Glomerular endothelial cell (primary cell): ENCODE data around the gene TMEFF2. TPM values are rescaled to one million over a fixed set of nuclear protein-coding genes. Genes with fewer than 3 reads are reported as not detected.
A peak's percentile ranks its signal among the peaks of the same experiment; 100 is the strongest.

Experiments used
- DNase-seq: peaks from one replicate; pipeline ENCODE4 v3.0.0-alpha.2; 2011; ENCODE audit warnings: low read depth, low spot score; ENCODE audit errors: extremely low read depth
- total RNA-seq: library from RNA; depleted of rRNA; stranded (reverse); fragments of >200 nt; gene quantifications from 2 replicates; pipeline ENCODE4 v1.2.3, GENCODE V29; 2015

TMEFF2 gene, protein sequence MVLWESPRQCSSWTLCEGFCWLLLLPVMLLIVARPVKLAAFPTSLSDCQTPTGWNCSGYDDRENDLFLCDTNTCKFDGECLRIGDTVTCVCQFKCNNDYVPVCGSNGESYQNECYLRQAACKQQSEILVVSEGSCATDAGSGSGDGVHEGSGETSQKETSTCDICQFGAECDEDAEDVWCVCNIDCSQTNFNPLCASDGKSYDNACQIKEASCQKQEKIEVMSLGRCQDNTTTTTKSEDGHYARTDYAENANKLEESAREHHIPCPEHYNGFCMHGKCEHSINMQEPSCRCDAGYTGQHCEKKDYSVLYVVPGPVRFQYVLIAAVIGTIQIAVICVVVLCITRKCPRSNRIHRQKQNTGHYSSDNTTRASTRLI
- not detected in 2 replicates for total RNA-seq

DNA sequence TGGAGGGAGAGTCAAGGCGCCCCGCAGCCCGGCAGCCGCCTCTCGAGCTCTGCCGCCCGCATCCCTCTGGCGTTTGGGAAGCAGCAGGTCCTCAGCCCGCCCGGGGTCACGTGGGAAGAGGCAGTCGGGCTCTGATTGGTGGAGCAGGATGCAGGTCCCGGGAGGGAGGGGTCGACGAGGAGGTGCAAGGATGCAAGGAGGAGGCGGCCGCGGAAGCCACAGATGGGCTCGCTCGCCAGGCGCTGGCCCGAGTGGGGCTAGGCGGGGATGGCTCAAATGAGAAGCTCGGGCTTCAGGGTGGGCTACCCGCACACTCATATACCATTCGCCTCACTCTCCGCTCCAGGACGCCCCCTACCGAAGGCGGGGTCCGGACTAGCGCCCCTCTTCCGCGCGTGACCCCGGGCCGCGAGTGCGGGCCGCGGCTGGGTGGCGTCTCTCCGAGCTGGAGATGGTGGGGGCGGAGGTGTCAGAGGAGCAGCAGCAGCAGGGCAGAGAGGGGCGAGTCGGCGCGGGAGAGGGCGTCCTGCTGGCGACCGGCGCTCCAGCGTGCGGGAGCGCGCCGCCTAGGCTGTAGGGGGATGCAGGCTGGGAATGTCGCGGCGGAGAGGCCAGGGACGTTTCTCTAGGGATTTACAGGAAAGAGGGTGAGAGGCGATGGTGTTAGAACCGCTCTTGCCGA lies at the start of gene TMEFF2:
Gene TMEFF2 (minus strand): TSS at position 68 of the 682 bp plus-strand sequence. CDS start 409 bp downstream, outside the sequence.
- DNase-seq, result no peak

DNA sequence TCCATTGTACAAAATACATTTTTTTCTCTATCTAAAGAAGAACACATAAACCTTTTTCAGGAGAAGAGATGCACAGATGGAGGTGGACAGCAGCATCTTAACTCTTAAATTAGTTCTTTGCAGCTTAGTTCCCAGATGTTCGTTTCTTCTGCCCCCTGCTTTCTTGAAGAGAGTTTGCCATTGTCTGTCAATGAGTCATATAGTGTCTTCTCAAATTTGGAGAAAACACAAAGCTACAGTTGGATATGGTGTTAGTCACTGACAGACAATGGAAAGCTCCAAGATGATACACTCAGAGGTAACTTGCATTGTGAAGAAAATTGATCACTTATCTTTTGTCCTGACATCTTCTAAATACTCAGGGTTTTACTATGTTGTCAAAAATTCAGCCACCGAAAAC lies 48.8 kb upstream of the TMEFF2 start:
- no peak for DNase-seq

DNA sequence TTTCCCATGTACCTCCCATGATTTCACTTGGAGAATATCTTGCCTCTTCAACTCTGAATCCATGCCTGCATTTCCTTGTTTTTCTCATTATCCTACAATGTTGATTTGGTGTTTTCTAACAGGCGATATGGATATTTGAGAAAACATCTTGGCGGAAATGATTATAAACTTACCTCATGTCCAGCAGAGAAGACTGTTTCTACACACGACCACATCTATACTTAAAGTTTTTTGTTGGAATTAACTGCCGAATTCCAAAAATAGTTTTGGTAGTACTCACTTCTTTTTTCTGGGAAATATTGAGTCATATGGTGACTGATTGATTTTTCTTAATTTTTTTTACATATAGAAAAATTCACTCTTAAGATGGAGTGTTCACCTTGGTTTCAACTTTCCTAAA lies 41.4 kb upstream of the TMEFF2 start:
- DNase-seq, result no peak

DNA sequence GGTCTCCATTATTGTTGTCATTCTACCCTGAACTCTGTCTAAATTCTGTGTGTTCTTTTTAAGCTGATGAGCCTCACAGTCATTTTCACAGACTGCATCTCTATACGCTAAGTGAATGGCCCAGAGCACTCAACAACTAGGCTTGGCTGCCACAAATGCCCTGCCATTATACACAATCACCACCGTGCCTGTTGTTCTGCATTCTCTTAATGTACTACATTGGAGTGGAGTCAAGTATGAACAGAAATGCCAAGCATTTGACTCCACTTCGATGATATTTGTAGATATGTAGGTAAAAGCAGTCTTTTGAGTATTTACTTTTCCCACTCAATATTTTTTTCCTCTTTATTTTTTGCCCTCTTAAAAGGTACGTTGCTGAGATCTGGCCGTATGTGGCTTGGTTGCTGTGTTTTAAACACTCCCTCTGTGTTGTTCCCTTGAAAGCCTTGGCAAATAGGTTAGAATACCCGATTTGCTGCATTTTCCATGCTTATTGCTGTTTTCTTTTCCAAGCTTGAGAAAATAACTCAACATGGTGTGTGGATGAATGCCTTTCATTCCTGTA lies 36.2 kb upstream of the TMEFF2 start:
- DNase-seq, result no peak

DNA sequence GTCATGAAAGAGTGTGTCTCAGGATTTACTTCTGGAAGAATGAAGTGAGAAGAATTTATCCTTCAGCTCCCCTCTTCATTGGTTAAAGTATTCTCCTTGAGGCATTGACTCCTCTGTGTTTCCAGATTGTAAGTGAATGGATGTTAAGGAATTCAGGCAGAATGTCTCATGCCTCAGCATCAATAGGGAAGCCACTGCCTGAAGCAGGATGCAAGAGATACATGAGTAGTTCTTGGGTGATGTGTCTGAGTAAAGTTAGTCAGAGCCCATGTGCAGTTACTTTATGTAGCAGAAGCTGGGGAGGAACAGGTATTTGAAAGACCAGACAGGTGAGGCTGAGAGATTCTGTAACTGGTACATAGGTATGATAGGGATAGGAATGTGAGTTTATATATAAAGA lies 34.0 kb upstream of the TMEFF2 start:
- no peak for DNase-seq

DNA sequence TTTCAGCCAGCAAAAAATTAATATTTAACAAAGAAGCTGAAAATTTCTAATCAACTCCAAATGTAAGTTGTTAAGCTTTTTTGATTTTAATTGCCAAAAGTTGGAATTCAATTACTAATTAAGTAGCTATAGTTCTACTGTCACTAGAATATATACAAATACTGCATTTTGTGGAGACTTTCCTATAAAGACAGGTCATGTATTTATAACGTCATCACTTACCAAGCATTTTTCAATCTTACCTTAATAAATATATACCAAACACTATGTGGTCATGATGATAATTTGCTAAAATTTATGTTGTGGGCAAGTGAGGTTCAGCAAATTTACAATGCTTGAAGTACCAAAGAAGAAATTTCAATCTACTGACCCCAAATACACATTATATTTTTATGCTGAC lies 24.2 kb upstream of the TMEFF2 start:
- no peak for DNase-seq

DNA sequence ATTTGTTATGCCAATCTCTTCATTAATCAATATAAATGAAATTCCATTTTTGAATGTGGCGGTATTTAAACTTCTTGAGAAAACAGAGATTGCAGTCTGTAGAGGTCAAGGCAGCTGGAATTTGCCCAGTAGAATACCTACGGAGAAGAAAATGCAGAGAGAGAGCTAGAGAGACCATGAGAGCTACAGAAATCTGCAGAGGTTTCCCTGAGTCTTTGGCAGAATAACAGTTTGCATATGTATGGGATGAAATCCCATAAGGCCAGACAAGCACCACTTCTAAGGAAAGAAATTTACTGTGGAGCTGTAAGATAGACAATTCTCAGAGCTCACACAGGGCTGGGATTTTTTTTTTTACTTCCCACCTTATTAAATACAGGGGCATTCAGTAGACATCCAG lies 23.6 kb upstream of the TMEFF2 start:
- no peak for DNase-seq

DNA sequence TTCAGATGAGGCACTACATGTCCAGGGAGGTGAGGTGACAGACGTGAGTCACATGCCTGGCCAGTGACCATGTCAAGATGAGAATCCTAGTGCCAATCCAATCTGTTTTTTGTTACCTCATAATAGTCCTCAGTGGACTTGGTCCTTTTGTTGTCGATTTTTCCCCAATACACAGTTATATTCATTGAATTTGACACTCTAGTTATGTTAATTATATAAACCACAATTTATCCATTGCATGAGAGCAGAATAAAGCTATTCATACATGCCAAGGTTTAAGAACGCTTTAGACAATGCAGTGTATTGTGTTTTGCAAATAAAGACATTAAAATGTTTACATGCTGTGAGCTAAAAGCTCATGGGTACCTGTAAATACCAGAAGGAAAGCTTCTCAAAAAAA lies 21.6 kb upstream of the TMEFF2 start:
- no peak for DNase-seq

DNA sequence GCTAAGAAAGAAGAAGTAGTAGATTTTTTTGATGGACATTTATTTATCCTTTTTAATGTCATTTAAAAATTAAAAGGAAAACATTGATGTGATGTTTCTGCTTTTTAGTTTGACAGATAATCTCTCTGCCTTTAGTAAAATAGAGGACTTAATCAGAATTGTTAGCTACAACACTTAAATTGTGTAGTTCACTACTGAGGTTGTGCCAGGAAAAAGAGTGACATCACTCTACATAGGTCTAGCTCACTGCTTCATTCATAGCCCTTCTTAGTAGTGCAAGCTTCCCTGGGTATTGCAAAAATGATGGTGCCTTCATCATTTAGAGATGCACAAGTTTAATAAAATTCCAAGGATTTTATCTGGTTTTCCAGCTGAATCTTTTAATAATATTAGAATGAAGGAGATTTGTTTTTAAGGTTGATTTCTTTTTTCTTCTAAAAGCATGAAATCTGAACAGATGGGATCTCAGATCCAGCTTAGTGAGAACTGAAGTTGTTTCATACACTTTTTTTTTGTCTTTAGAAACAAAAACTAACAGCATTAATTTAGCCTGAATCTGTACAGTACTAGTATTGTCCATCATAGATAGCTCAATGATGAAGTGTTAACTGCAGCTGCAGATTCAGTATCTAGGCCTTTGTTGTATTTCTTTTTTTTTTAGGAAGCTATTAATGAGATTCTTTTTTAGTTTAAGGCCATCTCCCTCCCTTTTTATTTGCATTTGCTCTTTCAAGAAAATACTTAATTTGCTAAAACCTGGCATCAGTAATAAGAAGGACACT lies 20.6 kb upstream of the TMEFF2 start:
- DNase-seq, result no peak

DNA sequence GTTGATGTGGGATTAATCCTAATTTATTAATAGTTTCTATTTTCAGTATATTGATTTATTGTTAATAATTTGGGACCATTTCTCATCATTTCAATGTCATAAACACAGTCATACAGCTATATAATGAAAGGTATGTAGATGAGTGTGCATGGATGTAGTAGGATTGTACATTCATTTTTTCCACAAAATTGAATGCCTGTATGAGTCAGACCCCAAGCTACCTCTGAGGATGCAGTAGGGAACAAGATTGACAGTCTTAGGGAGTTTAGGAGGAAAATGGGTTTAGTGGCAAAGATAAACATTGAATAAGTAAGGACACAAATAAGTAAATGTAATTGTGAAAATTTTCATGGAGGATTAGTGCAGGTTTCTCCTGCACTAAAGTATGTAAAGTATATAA lies 14.1 kb upstream of the TMEFF2 start:
- DNase-seq, result no peak

DNA sequence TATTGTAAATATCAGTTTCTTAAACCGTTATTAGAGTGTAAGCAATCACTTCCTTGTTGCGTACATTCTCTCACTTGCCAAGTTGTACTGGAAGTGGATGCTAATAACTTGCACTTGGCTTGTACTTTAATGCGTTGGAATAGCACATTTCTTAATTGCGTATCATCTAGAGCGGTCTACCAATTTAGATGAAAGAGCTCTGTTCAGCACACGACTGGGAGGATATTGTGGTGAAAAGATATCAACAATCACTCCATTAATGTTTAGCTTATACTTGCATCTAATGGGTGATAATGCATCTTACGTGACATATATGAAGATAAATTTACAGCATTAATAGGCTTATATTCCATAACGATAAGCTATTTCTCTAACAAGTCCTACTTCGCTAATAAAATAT lies 11.7 kb upstream of the TMEFF2 start:
- no peak for DNase-seq

DNA sequence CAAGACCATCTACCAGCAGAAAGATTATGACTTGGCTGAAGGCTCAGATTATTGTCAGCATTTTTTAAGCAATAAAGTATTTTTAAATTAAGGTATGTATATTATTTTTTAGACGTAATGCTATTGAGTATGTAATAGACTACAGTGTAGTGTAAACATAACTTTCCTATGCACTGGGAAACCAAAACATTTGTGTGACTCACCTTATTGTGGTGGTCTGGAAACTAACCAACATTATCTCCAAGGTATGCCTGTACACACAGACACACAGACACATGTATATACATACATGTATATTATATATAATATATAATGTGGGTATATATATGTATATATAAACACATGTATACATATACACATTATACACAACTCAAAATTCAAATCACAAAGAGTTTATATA lies 9.1 kb upstream of the TMEFF2 start:
- DNase-seq, result no peak

DNA sequence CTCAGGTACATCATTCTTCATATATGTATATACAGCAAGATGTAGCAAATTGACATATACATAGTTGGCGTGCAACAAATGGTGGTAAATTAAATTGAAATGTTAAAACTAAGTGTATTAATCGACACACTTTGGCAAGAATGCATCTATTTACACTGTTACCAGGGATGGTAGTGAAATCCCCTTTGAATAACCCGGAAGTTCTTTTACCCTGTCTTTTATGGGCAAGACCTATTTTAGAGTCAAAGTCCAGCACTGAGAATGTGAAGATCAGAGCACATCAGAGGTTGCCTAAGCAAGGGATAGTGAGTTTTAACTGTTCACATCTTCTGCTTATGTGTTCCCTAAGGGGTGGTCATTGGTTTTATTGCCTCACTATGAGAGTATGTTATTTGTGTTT lies 7.6 kb upstream of the TMEFF2 start:
- no peak for DNase-seq

DNA sequence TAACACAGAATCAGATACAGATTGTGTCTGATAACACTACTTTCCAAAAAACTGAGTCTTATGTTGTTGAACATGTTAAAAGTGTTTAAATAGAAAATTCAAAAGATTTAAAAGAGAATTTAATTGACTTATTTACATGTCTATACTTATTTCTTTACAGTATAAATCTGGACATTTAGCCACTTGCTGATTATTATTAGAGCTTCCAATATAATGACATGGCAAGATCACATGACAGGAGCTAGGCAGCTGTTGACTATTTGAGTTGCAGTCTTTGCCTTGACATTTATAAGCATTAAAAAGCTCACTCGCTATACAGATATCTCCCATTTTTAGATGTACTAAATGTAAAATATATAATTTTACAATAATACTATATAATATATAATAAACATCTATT lies 6.4 kb upstream of the TMEFF2 start:
- DNase-seq, result no peak

DNA sequence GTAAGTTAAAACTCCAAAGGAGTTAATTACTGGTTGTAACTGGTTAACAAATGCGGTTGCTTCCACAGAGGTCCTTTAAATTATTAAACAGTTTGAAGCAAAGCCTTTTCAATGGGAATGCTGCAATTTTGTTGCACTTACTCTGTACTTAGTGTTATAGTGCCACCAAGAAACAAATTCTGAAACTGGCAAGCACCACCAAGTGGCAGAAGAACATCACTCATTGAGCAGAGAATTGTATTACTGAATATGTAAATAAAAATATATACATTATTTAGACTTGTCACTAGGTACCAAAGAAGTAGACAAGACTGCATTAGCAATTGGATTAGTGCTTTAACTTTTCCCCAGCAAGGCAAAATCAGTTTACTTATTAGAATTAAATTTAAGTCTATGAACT lies 2.6 kb upstream of the TMEFF2 start:
- DNase-seq, result no peak

DNA sequence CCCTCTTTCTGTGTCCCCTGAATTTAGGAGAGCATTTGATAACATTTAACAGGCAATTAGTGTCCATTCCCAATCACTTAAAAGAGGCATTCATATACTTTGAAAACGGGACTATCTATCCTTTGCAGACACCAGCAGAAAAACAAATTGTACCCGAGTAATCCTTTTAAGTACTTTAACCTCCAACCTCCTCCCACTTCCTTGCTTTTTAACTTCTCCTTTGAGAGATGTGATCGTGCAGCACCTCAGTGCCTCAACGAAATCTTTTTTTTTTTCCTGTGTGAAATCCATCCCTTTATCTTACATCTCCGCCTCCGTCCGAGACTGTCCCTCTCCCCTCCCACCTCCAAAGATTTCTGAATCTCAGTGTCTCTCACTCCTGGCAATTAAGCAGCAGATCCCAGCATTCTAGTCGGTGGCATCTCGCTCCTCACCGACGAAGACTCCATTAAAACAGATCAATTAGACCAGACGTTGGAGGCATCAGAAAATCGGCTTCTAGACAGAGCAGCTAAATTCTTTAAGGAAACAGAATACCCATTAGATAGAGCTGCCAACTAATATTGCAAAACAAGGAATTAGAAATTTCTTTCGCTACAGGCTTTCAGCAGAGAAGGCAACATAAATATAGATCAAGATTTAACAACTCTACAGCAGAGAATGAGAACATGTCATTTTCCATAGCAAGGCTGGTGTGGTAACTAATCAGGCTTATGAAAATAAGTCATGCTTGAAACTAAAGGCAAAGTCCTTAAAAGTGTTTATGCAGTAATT lies 1.9 kb upstream of the TMEFF2 start:
- no peak for DNase-seq

DNA sequence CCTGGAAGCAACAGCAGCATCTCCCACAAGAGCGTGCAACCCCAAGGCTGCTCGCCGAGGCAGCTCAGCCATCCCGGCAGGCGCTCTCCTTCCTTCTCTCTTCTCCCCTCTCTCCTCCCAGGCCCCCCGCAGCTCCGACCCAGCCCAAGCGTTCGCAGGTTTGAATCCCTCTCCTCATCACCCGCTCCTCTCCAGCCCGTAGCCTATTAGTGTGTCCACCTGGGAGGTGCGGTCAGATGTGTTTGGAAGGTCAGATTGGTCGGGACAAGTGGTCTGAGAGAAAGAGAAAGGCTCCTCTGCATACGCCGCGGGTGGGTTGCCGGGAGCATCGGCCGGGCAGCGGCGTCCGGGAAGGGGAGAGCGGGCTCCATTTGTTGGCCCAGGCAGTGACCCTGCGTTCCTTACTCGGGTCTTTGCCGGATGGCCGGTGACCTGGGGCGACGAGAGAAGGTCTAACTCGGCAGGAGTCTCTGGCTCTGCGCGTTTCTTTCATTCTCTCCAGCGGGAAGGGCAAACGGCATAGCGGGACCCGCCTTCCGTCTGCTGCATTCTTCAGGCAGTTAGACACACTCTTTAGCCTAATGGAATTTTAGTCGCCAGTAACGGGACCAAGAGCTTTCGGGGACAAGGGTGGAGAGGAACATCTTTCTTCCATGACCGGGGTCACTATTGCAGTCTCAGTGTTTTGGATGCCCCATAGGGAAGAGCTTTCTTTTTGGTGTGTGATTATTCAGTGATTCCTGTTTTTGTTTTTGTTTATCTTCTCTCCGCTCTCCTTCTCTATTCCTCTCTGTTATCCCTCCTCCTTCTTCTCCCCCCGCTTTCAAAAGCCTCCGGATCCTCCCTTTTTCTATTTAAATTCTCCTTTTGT lies 1.1 kb upstream of the TMEFF2 start:
- no peak for DNase-seq

DNA sequence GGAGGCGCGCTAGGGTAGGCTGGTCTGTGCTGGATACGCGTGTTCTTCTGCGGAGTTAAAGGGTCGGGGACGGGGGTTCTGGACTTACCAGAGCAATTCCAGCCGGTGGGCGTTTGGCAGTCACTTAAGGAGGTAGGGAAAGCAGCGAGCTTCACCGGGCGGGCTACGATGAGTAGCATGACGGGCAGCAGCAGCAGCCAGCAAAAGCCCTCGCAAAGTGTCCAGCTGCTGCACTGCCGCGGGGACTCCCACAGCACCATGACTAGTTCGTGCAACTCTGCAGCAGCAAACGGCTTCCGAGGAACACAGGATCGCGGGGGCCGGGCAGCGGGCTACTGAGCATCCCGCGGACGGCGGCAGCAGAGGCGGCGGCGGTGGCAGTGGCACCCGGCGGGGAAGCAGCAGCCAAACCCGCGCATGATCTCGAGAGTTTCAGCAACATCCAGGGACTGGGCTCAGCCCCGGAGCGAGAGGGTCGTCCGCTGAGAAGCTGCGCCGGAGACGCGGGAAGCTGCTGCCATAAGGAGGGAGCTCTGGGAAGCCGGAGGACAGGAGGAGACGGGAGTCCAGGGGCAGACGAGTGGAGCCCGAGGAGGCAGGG lies 368 bp downstream of the TMEFF2 start:
- DNase-seq, result no peak

DNA sequence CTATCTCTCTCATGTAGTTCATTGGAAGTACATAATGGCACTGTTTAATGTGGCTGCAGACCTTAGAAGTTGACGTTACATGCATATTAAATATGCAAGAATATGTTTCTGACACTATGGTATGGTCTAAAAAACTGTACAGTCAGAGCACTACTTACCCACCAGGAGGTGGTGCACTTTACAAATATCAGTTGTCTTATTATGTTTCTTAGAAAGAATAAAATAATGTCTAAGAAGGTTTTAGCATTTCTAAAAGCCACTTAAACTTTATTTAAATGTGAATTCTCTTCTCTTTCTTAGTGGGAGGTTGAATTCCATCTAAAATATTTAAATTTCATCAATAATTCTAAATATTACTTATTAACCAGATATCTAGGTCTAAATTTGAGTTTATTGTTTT lies 4.3 kb downstream of the TMEFF2 start:
- peak; percentile 29 for DNase-seq
